NCI-H1105 treated with DMSO at 0.1 percent for 48 hours (cell line): ENCODE results near the gene PLXNB2.
"Not testable (repeated sequence)": the region's sequence is repeated elsewhere in the genome, so short reads cannot be mapped to it uniquely, and the experiment has no call there.

Source experiments
- DNase-seq: peaks from one replicate; lab custom pipeline; 2025; lab: John Stamatoyannopoulos, UW

Gene PLXNB2

GRCh38 chr22:50280708-50281383 lies 26.6 kb downstream of the PLXNB2 start:
- no peak for DNase-seq

GRCh38 chr22:50280022-50280707 lies 27.3 kb downstream of the PLXNB2 start:
- no peak for DNase-seq

GRCh38 chr22:50278956-50279619 lies 28.4 kb downstream of the PLXNB2 start:
- no peak for DNase-seq

GRCh38 chr22:50278461-50278860 lies 29.0 kb downstream of the PLXNB2 start:
- DNase-seq: no peak

- DNase-seq: no peak
These were observed 29.7 kb downstream of the PLXNB2 start for GRCh38 chr22:50277761-50278160.

GRCh38 chr22:50276143-50276542 lies 31.3 kb downstream of the PLXNB2 start:
- no peak for DNase-seq

- no peak for DNase-seq
These were observed 32.0 kb downstream of the PLXNB2 start for GRCh38 chr22:50275181-50276055.

GRCh38 chr22:50274771-50275170 lies 32.7 kb downstream of the PLXNB2 start:
- no peak for DNase-seq

- peak; percentile 9 for DNase-seq
These were observed 33.1 kb downstream of the PLXNB2 start for GRCh38 chr22:50274311-50274710.

- not testable (repeated sequence) for DNase-seq
These were observed 33.7 kb downstream of the PLXNB2 start for GRCh38 chr22:50273781-50274180.

GRCh38 chr22:50273352-50273751 lies 34.1 kb downstream of the PLXNB2 start:
- not testable (repeated sequence) for DNase-seq

GRCh38 chr22:50272044-50272802 lies 35.2 kb downstream of the PLXNB2 start:
- DNase-seq: no peak

GRCh38 chr22:50271519-50271970 lies 35.9 kb downstream of the PLXNB2 start:
- DNase-seq: peak; percentile 57

- DNase-seq: no peak
These were observed 36.6 kb downstream of the PLXNB2 start for GRCh38 chr22:50270666-50271394.

GRCh38 chr22:50269970-50270665 lies 37.3 kb downstream of the PLXNB2 start, which contains the start of gene MAPK11:
Gene MAPK11 (minus strand): TSS chr22:50270380. CDS start chr22:50270292, 88 bp downstream.
- peak; percentile 13 for DNase-seq

- DNase-seq: no peak
These were observed 37.9 kb downstream of the PLXNB2 start for GRCh38 chr22:50269573-50269969.

GRCh38 chr22:50268655-50269113 lies 38.8 kb downstream of the PLXNB2 start:
- DNase-seq: peak; percentile 58

- no peak for DNase-seq
These were observed 39.7 kb downstream of the PLXNB2 start for GRCh38 chr22:50267591-50268390.

- DNase-seq: no peak
These were observed 40.5 kb downstream of the PLXNB2 start for GRCh38 chr22:50266994-50267393.
